Heart left ventricle (tissue), 13 donors: ENCODE data around the gene TMEM82.

Source experiments
- POLR2A ChIP-seq, 2 donors: fragments of 450-650 bp; IDR thresholded peaks; one replicate each; pipeline ENCODE4 v1.6.1; 2017; ENCODE audit warnings: antibody characterized with exemption in 2 of 2, mild to moderate bottlenecking in 2 of 2, moderate library complexity in 2 of 2
- TF ChIP-seq, protein P1 (sequence below), 12 donors: fragments of 200-600 bp; sonication (generic) in 4 of 12; IDR thresholded peaks; one replicate each; pipeline versions ENCODE4 v1.5.0 to v1.8.0; 2018 to 2022; ENCODE audit warnings: antibody characterized with exemption in 12 of 12, mild to moderate bottlenecking in 5 of 12
- donor health status: ischemic (EF 13 %, LVEDD 7.1; RV severe dilation, severe dysfunction).
- donor health status: DM: no; HTN: yes; CAD: no.
- donor health status: DM: no; HTN: no; CAD: no.
- donor health status: ischemic (EF 25% LVEDD 6.9; RV normal size, moderate dysfunction).
- donor health status: ischemic (EF 25% LVEDD 5.7; RV mildly dilated, moderate dysfunction).
- donor health status: ischemic (EF 35%, LVEDD 5.7; RV mildly dilated, moderate dysfunction).
- donor health status: nonischemic (EF 11% LVEDD 7.7; RV severe dilation, severe dysfunction).
- donor health status: DM: yes; HTN: yes; CAD: no.
- donor health status: PGD.
- donor health status: ischemic (EF 29% LVEDD 5.4; RV normal size, mild dysfunction).
- donor health status: nonischemic (EF 23%, LVEDD 6.1; RV moderate dilation, normal function).

- TF ChIP-seq, protein P1, sequence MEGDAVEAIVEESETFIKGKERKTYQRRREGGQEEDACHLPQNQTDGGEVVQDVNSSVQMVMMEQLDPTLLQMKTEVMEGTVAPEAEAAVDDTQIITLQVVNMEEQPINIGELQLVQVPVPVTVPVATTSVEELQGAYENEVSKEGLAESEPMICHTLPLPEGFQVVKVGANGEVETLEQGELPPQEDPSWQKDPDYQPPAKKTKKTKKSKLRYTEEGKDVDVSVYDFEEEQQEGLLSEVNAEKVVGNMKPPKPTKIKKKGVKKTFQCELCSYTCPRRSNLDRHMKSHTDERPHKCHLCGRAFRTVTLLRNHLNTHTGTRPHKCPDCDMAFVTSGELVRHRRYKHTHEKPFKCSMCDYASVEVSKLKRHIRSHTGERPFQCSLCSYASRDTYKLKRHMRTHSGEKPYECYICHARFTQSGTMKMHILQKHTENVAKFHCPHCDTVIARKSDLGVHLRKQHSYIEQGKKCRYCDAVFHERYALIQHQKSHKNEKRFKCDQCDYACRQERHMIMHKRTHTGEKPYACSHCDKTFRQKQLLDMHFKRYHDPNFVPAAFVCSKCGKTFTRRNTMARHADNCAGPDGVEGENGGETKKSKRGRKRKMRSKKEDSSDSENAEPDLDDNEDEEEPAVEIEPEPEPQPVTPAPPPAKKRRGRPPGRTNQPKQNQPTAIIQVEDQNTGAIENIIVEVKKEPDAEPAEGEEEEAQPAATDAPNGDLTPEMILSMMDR (IDR thresholded peaks at IDR 0.05), result no peak
- no peak for TF ChIP-seq POLR2A (IDR thresholded peaks at IDR 0.05)
Measured at GRCh38 chr1:15733726-15734226, 8.5 kb upstream of the TMEM82 start.
